Activated CD4-positive, alpha-beta T cell treated with anti-CD3 and anti-CD28 coated beads, Interleukin-2, Interleukin-6, amounts not matched to agents 100 ng/mL and 50 ng/mL, durations not matched to agents 16 hours and 8 hours (primary cell): ENCODE measurements around the gene FOXO3.

Experiments
- DNase-seq: peaks from one replicate; pipeline ENCODE4 v3.0.0-alpha.2; 2020

The FOXO3 gene

DNA sequence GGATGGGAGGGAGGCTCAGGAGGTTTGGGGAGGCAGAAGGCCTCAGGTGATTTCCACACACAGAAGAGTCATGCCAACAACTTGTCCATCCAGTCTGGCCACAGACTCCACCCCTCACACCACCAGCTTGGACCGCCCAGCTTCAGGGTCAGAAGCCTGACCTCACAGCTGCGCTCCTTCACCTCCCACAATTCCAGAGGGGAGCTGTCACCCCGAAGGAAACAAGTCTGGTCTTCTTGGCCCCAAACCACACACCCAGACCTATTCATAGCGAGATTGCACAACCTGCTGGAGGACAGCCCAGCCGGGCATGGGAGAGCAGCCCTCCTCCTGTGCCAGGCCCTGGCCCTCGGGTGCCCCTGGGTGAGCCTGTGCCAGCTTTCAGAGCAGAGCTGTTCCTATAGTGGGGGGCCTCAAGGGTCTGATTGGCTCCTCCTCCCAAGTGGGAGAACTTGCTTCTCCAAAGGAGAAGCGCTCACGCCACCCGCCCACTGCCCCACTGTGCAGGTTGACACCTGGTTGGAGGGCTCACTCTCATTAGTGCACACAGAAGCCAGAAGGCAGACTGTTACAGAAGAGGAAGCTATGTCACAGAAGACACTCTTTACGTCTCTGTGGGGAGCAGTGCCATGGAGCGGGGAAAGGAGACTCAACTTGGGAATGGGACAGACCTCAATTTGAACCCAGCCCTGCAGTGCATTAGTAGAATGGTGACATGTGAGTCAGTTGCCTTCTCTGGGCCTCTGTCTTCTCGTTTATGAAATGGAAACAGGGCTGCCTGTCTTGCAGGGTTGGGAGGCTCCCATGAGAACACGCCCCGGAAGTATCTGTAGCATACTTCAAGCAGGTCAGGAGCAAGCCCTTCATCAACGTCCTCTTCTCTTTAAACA is 128.8 kb downstream of the FOXO3 start:
- no peak for DNase-seq

GRCh38 chr6:108690326-108691049 is 129.8 kb downstream of the FOXO3 start:
- DNase-seq = no peak

DNA sequence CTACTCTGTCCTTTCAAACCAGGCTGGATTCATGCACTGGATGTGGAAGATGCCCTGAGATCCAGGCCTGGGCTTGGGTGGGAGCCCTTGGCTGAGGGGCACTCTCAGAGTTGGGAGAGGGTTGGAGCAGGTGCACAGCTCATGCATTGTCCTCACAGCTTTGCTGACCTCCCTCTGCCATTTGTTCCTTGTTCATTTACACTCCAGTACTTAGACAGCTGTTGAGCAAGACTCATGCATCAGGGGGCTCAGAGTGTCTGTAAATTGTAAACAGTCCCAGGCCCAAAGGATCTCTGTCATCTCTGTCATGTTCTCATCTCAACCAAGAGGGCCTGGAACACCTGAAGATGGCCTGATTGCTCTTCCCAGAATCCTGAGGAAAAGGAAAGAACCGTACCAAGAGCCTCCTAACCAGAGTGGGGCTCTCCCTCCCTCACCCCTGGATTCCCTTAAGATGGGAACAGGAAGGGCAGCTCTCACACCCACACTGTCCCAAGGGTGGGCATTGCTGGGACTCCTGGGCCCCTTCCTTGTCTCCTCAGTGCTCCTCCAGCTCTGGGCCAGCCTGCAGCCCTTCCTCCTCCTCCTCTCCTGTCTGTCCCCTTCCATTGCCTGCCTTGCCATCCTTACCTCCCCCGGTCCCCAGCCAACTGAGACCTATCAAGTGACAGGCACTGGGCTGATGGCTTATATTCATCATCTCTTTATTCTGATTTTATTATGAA is 132.9 kb downstream of the FOXO3 start:
- no peak for DNase-seq

- no peak for DNase-seq
These were observed 134.1 kb downstream of the FOXO3 start for GRCh38 chr6:108694816-108695215.

GRCh38 chr6:108697561-108698161 is 136.9 kb downstream of the FOXO3 start:
- DNase-seq = no peak

DNA sequence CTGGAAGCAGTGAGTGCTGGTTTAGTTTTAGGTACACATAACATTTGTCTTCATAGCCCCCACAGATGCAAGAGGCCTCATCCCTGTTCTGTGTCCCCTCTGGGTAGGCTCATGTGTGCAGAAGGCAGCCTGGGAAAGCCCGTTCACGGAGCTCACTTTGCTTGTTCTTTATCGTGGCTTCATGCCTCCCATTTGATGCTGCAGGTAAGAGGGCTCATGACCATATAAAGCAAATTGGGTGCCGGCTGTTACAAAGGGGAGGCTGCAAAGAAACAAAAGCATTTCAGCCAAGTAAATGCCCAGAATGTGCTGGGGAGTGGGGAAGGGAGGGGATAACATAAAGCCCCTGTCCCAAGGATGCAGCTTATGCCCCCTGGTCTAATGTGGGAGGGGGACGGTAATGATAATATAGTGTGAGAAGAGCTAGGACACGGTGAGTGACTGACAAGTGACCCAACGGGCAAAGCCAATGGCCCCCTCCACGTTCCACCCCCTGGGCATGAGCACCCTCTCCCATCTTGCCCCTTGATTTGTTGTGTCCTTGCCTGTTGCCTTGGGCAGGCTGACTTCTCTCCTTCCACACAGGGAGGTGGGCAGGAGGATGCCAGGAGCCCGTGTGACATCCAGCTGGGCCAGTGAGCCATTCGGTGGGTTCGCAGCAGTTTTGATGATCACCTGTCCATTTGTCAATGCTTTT is 138.0 kb downstream of the FOXO3 start:
- no peak for DNase-seq

GRCh38 chr6:108699290-108700041 is 138.7 kb downstream of the FOXO3 start:
- no peak for DNase-seq

GRCh38 chr6:108702106-108702851 is 141.6 kb downstream of the FOXO3 start:
- no peak for DNase-seq

DNA sequence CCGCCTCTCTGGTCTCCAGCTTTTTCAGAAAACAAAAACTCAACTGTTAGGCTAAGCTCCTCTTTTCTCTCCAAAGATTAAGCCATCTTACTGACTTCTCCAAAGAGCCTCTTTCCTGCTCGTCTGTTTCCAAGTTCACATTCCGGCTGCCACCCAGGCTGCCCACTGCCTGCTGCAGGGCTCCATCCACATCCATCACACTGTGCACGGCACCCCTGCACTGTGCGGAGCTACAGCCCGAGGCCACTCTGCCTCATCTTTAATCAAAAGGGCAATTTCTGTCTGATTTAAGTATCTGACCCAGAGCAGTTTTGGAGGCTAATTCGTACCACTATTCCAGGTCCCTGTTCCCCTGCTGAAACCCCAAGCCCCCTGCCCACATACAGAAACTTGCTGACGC is 145.9 kb downstream of the FOXO3 start:
- no peak for DNase-seq

- no peak for DNase-seq
These were observed 146.7 kb downstream of the FOXO3 start for GRCh38 chr6:108707328-108707976.

GRCh38 chr6:108710030-108710429 is 149.3 kb downstream of the FOXO3 start:
- no peak for DNase-seq

GRCh38 chr6:108710551-108710950 is 149.8 kb downstream of the FOXO3 start:
- no peak for DNase-seq

GRCh38 chr6:108711071-108711470 is 150.4 kb downstream of the FOXO3 start:
- DNase-seq = no peak

GRCh38 chr6:108711826-108712225 is 151.1 kb downstream of the FOXO3 start:
- DNase-seq = no peak

GRCh38 chr6:108712946-108713345 is 152.2 kb downstream of the FOXO3 start:
- DNase-seq = no peak

- DNase-seq = peak; percentile 38
These were observed 153.5 kb downstream of the FOXO3 start for GRCh38 chr6:108714101-108714765.

GRCh38 chr6:108714766-108715414 is 154.2 kb downstream of the FOXO3 start:
- no peak for DNase-seq

DNA sequence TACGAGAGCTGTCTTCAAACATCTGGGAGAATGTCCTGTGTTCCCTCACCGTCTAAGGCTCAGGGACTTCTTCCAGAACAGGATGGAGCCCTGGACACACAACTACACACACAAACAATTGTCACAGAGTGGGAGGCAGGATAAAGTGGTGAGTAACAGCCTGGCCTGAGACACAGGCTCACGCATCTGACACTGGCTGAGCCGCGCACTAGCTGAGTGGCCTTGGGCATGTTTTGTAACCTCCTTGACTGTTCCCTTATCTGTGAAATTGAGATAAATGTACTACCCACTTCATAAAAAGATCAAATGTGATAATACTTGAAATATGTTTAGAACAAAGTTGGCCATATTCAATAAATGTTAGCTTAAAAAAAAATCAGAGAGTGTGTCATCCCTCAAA is 155.1 kb downstream of the FOXO3 start:
- no peak for DNase-seq
